ENCODE results near the gene RSU1.
A peak's percentile ranks its signal among the peaks of the same experiment; 100 is the strongest.

The RSU1 gene

GRCh38 chr10:16653224-16653623, 164.0 kb downstream of the RSU1 start:
- no peak for DNase-seq

- DNase-seq = no peak
Observed at GRCh38 chr10:16652154-16652553, 165.1 kb downstream of the RSU1 start.

GRCh38 chr10:16649757-16650156, 167.5 kb downstream of the RSU1 start:
- no peak for DNase-seq

GRCh38 chr10:16648366-16648765, 168.9 kb downstream of the RSU1 start:
- DNase-seq = no peak

GRCh38 chr10:16646181-16647059, 170.8 kb downstream of the RSU1 start:
- no peak for DNase-seq

- DNase-seq = no peak
Observed at GRCh38 chr10:16644146-16644545, 173.1 kb downstream of the RSU1 start.

GRCh38 chr10:16643502-16643901, 173.7 kb downstream of the RSU1 start:
- DNase-seq = no peak

- DNase-seq = no peak
Observed at GRCh38 chr10:16640153-16640552, 177.1 kb downstream of the RSU1 start.

- no peak for DNase-seq
Observed at GRCh38 chr10:16639471-16639870, 177.8 kb downstream of the RSU1 start.

GRCh38 chr10:16632996-16633395, 184.2 kb downstream of the RSU1 start:
- no peak for DNase-seq

- DNase-seq = no peak
Observed at GRCh38 chr10:16626697-16627096, 190.5 kb downstream of the RSU1 start.

- DNase-seq = no peak
Observed at GRCh38 chr10:16612981-16613355, 204.3 kb downstream of the RSU1 start.

- DNase-seq = no peak
Observed at GRCh38 chr10:16612115-16612980, 204.9 kb downstream of the RSU1 start.

- DNase-seq = no peak
Observed at GRCh38 chr10:16611037-16611436, 206.2 kb downstream of the RSU1 start.

- DNase-seq = no peak
Observed at GRCh38 chr10:16609211-16609610, 208.0 kb downstream of the RSU1 start.

GRCh38 chr10:16606923-16607322, 210.3 kb downstream of the RSU1 start:
- DNase-seq = no peak

- DNase-seq = no peak
Observed at GRCh38 chr10:16606421-16606820, 210.8 kb downstream of the RSU1 start.

GRCh38 chr10:16603308-16603707, 213.9 kb downstream of the RSU1 start:
- no peak for DNase-seq

GRCh38 chr10:16602104-16602775, 215.0 kb downstream of the RSU1 start:
- peak; percentile 4 for DNase-seq

GRCh38 chr10:16599662-16600061, 217.6 kb downstream of the RSU1 start:
- no peak for DNase-seq

GRCh38 chr10:16597656-16598055, 219.6 kb downstream of the RSU1 start:
- DNase-seq = no peak

GRCh38 chr10:16592378-16592777, 224.8 kb downstream of the RSU1 start:
- DNase-seq = no peak

- DNase-seq = no peak
Observed at GRCh38 chr10:16586358-16587138, 230.7 kb downstream of the RSU1 start.

Data from NCI-H2029 treated with DMSO at 0.1 percent for 48 hours (cell line).